ENCODE results near the gene MX2.

DNA sequence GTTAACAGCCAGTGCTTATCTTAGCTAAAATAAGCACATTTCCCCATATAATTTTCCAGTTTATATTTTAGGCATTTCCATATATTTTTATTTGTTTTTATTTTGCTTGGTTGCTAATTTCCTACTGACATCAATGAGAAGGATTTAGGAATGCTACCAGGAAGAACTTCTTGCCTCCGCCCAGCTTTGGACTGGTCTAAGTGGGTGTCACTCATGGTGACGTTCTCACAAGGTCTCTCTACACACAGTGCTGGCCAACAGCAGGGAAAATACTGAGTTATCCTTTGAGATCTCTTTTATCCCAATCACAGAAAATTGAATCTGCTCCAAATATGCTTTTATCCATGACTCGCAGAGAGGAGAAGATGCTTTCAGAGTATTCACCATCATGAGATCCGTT, 77.4 kb downstream of the MX2 start:
- TF ChIP-seq, protein P1, sequence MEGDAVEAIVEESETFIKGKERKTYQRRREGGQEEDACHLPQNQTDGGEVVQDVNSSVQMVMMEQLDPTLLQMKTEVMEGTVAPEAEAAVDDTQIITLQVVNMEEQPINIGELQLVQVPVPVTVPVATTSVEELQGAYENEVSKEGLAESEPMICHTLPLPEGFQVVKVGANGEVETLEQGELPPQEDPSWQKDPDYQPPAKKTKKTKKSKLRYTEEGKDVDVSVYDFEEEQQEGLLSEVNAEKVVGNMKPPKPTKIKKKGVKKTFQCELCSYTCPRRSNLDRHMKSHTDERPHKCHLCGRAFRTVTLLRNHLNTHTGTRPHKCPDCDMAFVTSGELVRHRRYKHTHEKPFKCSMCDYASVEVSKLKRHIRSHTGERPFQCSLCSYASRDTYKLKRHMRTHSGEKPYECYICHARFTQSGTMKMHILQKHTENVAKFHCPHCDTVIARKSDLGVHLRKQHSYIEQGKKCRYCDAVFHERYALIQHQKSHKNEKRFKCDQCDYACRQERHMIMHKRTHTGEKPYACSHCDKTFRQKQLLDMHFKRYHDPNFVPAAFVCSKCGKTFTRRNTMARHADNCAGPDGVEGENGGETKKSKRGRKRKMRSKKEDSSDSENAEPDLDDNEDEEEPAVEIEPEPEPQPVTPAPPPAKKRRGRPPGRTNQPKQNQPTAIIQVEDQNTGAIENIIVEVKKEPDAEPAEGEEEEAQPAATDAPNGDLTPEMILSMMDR (IDR thresholded peaks at IDR 0.05) = no peak
- TF ChIP-seq POLR2A (IDR thresholded peaks at IDR 0.05) = no peak

Measured in body of pancreas (tissue), 4 donors.